Hair follicular keratinocyte (primary cell): ENCODE results near the gene RBM3. TPM values are rescaled to one million over a fixed set of nuclear protein-coding genes. Genes with fewer than 3 reads are reported as not detected.

Experiments used
- total RNA-seq: library from RNA; depleted of rRNA; stranded (reverse); fragments of >200 nt; gene quantifications from 2 replicates; pipeline ENCODE4 v1.2.3, GENCODE V29; 2015

The RBM3 gene
- total RNA-seq, result 161 and 180 TPM in 2 replicates

DNA sequence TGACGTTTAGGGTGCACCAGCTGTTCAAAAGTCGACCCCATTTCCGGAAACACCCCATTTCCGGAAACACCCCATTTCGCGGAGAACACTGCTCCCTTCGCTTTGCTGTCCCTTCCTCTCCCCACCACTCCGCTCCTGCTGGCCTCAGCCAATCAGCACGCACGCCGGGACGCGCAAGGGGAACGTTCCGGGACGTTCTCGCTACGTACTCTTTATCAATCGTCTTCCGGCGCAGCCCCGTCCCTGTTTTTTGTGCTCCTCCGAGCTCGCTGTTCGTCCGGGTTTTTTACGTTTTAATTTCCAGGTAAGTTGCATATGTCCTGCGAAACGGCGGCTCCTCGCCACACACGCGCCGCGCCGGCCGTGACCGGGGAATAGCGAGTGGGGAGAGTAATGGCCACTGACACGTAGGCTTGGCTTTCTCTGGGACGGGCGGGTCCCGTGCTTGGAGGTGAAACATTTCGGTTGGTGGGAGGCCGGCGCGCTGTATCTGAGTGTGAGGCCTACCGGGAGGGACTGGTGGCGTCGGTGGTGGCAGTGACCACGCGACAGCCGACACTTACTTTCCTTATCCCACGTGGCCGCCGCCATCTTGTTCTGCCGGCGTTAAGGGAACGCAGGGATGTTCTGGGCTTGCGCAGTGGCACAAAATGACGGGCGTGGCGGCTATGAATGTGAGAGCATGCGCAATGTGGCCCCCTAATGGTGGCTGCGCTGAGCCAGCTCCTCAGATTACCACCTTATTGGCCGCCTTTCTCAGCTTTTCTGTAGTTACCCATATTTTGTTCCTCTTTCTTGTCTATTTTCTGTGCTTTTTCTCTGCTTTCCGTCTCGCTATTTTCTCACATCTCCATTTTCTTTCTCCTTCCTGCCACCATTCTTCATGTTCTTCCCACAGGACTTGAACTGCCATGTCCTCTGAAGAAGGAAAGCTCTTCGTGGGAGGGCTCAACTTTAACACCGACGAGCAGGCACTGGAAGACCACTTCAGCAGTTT, at the start of gene RBM3:
Gene RBM3 (plus strand): TSS at position 215 of the 997 bp plus-strand sequence. CDS start 697 bp downstream, at position 912.

DNA sequence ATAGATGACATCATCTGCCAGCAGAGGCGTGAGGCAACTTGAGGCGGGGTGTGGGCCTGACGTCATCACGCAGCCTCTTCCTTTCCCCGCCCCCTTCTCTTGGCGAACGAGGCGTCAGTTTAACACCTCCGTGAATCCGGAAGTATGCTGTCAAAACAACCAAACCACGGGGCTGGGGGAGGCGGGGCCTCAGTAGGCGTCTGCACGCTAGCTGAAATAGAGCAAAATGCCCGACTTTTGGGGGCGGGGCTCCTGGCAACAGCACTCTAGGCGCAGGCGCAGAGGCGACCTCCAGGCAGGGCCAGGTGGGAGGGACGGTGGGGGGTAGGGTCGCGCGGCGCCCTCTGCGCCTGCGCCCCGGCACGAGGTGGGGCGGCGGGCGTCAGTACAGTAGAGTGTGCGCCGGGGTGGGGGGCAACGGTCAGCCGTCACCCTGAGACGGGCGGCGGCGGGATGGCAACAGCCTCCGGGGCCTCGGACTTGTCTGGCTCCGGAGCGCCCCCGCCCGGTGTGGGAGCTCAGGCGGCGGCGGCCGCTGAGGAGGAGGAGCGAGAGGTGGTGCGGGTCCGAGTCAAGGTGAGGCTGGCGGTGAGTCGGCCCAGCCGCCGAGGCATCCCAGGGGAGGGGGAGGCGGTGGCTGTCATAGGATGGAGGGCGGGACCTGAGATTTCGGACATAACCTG, 34.8 kb upstream of the RBM3 start, which contains the start of gene TBC1D25:
Gene TBC1D25 (plus strand): TSS at position 370 of the 683 bp plus-strand sequence. CDS start 84 bp downstream, at position 454.

DNA sequence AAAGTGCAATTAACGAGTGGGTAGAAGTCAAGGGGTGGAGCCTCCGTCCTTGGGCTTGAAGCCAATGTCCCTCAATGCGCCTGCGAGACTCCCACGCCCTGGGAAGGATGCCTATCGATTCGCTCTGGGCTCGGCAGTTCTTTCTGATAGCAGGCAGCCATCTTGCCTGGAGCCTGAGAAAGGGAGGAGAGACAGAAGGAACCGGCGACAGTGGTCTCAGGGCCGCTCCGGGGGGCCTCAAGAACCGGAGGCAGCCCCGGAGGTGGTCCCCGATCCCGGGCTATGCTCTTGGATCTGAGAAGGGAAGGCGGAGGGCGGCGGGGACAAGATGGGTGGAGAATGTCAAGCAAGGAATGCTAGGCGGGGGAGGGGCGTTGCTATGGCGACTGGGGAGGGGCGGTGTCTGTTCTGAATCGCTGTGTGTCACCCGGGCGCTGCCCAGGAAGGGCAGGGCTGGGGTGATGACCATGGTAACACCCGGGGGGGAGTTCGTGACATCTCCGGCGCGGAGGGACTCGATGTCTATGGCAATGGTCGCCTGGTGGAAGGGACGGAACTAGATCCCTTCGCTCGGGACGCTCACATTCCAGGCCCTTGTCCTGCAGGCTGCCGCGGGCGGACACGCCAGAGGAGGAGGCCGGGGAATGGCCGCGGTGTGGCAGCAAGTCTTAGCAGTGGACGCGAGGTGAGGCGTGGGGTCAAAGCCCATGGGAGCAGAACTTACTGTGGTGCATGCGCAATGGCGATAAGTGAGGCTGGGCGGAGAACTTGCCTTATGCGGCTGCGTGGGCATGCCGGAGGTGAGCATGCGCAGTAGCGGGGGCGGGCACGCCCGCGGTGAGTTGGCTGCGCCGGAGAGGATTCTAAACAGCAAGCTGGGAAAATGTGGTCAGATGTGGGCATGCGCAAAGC, 23.3 kb downstream of the RBM3 start, which contains the start of gene WDR13:
Gene WDR13 (plus strand): TSS at position 140 of the 912 bp plus-strand sequence. CDS start 505 bp downstream, at position 645.

Other genes starting within 250 kb of the RBM3 start
- gene SSX3, start 217.8 kb upstream of the RBM3 start, total RNA-seq, result not detected in 2 replicates
- not detected in 2 replicates for gene SSX4, start 190.9 kb upstream of the RBM3 start, total RNA-seq
- not detected in 2 replicates for gene SSX4B, start 162.5 kb upstream of the RBM3 start, total RNA-seq
- 146 and 167 TPM in 2 replicates for gene SLC38A5, start 104.2 kb upstream of the RBM3 start, total RNA-seq
- gene FTSJ1, start 98.3 kb upstream of the RBM3 start, total RNA-seq, result 109 and 125 TPM in 2 replicates
- gene PORCN, start 65.5 kb upstream of the RBM3 start, total RNA-seq, result 38.1 and 63.6 TPM in 2 replicates
- 198 and 217 TPM in 2 replicates for gene EBP, start 52.7 kb upstream of the RBM3 start, total RNA-seq
- gene TBC1D25, start 34.8 kb upstream of the RBM3 start, total RNA-seq, result 8.7 and 11.5 TPM in 2 replicates
- 93.5 and 146 TPM in 2 replicates for gene WDR13, start 23.0 kb downstream of the RBM3 start, total RNA-seq
- 0.16 TPM in 1 of 2 replicates, not detected in the other for gene WAS, start 109.3 kb downstream of the RBM3 start, total RNA-seq
- 6.3 and 21.6 TPM in 2 replicates for gene SUV39H1, start 122.2 kb downstream of the RBM3 start, total RNA-seq
- gene GLOD5, start 187.3 kb downstream of the RBM3 start, total RNA-seq, result not detected in 2 replicates
- not detected in 2 replicates for gene GATA1, start 212.1 kb downstream of the RBM3 start, total RNA-seq
- gene HDAC6, start 227.6 kb downstream of the RBM3 start, total RNA-seq, result 26.1 and 29.4 TPM in 2 replicates